Activated CD8-positive, alpha-beta T cell treated with anti-CD3 and anti-CD28 coated beads for 36 hours (primary cell): ENCODE measurements around the gene MTF2. TPM values are rescaled to one million over a fixed set of nuclear protein-coding genes. Genes with fewer than 3 reads are reported as not detected.
A peak's percentile ranks its signal among the peaks of the same experiment; 100 is the strongest.

ENCODE experiments used
- ATAC-seq: fragments of 200-7000 bp; cut with Tn5 transposase; one replicate; pipeline ENCODE4 v1.10.0; 2021; ENCODE audit warnings: mild to moderate bottlenecking, moderate library complexity
- CTCF ChIA-PET: fragments of 350-600 bp; sonication (Branson Sonifier 250); formaldehyde crosslinking; loops from one replicate; lab custom pipeline; 2021; ENCODE audit warnings: antibody characterized with exemption; lab: Charles Lee
- POLR2A ChIA-PET: fragments of 350-600 bp; sonication (Branson Sonifier 250); formaldehyde crosslinking; loops from one replicate; lab custom pipeline; 2021; ENCODE audit warnings: antibody characterized with exemption; lab: Charles Lee
- DNase-seq: peaks from one replicate; pipeline ENCODE4 v3.0.0-alpha.2; 2020
- H3K27ac Mint-ChIP-seq: one replicate; pipeline ENCODE4 v1.8.0; 2021; ENCODE audit warnings: mild to moderate bottlenecking, mixed read lengths
- H3K27me3 Mint-ChIP-seq: one replicate; pipeline ENCODE4 v1.8.0; 2021; ENCODE audit warnings: mixed read lengths
- H3K36me3 Mint-ChIP-seq: one replicate; pipeline ENCODE4 v1.8.0; 2021; ENCODE audit warnings: low read depth, mixed read lengths
- H3K4me1 Mint-ChIP-seq: one replicate; pipeline ENCODE4 v1.8.0; 2021; ENCODE audit warnings: low read depth, mixed read lengths
- H3K4me3 Mint-ChIP-seq: one replicate; pipeline ENCODE4 v1.8.0; 2021; ENCODE audit warnings: mild to moderate bottlenecking, moderate library complexity, mixed read lengths
- H3K9me3 Mint-ChIP-seq: one replicate; pipeline ENCODE4 v1.8.0; 2021; ENCODE audit warnings: mixed read lengths
- intact Hi-C: fragments of 100-400 bp; cut with micrococcal nuclease; formaldehyde crosslinking; loops from one replicate; pipeline ENCODE4 v1.10.0; 2022
- total RNA-seq, 2 experiments: library from RNA; stranded (reverse); gene quantifications; one replicate each; pipeline ENCODE4 v1.2.3, GENCODE V29; 2021
- TF ChIP-seq, protein P1 (sequence below): fragments of 200-600 bp; IDR thresholded peaks from one replicate; pipeline ENCODE4 v1.8.0; 2022; ENCODE audit warnings: antibody characterized with exemption, mild to moderate bottlenecking

The MTF2 gene
- total RNA-seq, 2 experiments from 2014 or later, result 65.0 to 70.9 TPM

DNA sequence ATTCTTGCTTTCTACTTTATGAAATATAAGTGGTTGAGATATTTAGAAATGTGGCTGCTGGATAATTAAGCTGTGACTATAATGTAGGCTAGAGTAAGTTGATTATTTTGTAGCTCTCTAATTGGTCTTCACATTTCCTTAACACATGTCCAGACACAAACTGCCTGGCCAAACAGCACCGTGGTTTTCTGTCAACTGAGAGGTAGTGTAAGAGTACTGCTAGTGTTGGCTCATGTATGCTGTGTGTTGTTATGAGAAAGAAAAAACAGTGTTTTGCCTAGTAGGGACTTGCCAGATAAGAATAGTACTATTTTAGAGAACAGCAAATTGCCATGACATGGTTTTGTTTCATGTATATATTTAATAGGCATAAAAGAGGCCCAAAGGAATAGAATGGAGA lies 64.1 kb downstream of the MTF2 start:
- H3K27ac Mint-ChIP-seq, result no peak overlapping the region
- intact Hi-C loops, result loop anchor here (10.0 kb wide), 1 partner anchor 118 kb away; no protein-coding TSS in a partner anchor
- H3K4me1 Mint-ChIP-seq, result peaks cover 3% of the 10 kb centered on the region
- TF ChIP-seq, protein P1, sequence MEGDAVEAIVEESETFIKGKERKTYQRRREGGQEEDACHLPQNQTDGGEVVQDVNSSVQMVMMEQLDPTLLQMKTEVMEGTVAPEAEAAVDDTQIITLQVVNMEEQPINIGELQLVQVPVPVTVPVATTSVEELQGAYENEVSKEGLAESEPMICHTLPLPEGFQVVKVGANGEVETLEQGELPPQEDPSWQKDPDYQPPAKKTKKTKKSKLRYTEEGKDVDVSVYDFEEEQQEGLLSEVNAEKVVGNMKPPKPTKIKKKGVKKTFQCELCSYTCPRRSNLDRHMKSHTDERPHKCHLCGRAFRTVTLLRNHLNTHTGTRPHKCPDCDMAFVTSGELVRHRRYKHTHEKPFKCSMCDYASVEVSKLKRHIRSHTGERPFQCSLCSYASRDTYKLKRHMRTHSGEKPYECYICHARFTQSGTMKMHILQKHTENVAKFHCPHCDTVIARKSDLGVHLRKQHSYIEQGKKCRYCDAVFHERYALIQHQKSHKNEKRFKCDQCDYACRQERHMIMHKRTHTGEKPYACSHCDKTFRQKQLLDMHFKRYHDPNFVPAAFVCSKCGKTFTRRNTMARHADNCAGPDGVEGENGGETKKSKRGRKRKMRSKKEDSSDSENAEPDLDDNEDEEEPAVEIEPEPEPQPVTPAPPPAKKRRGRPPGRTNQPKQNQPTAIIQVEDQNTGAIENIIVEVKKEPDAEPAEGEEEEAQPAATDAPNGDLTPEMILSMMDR, result no peak
- peaks cover 22% of the 10 kb centered on the region for H3K36me3 Mint-ChIP-seq
- ChIA-PET POLR2A (interaction anchor here (1.1 to 1.6 kb wide), 2 partner anchors 64 to 78 kb away, joined by 3 read pairs; partner anchors contain the start of gene MTF2), CTCF (interaction anchor here (0.7 kb wide), 1 partner anchor 63 kb away, joined by 3 read pairs; no protein-coding TSS in a partner anchor)
- H3K4me3 Mint-ChIP-seq, result no peak overlapping the region
- no peak for DNase-seq
- ATAC-seq, result no peak
- H3K9me3 Mint-ChIP-seq, result no peaks in the 10 kb centered on the region
- no peaks in the 10 kb centered on the region for H3K27me3 Mint-ChIP-seq

DNA sequence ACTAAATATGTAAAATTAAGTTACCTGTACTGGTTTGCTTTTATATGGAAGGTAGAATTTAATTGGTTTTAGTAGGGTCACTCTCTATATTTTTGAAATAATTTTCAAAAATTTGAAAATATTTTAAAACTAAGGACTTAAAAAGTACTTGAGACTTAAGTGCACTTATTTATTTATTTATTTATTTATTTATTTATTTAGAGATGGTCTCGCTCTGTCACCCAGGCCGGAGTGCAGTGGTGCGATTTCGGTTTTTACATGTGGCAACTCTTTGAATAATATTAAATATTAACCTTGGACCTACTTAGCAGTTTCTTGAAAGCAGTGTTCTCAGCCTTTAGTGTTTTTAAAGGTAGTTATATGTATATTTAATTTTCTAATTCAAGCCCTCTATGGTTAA lies 64.7 kb downstream of the MTF2 start:
- intact Hi-C loops, result loop anchor here (10.0 kb wide), 1 partner anchor 119 kb away; no protein-coding TSS in a partner anchor
- ChIA-PET CTCF (no interaction called here), POLR2A (interaction anchor here (1.1 to 1.6 kb wide), 2 partner anchors 65 to 78 kb away, joined by 3 read pairs; partner anchors contain the start of gene MTF2)
- H3K27me3 Mint-ChIP-seq, result no peaks in the 10 kb centered on the region
- TF ChIP-seq, protein P1, result no peak
- no peak overlapping the region for H3K4me3 Mint-ChIP-seq
- no peak for DNase-seq
- no peaks in the 10 kb centered on the region for H3K9me3 Mint-ChIP-seq
- no peak overlapping the region for H3K27ac Mint-ChIP-seq
- H3K36me3 Mint-ChIP-seq, result peaks cover 25% of the 10 kb centered on the region
- peaks cover 3% of the 10 kb centered on the region for H3K4me1 Mint-ChIP-seq
- no peak for ATAC-seq

DNA sequence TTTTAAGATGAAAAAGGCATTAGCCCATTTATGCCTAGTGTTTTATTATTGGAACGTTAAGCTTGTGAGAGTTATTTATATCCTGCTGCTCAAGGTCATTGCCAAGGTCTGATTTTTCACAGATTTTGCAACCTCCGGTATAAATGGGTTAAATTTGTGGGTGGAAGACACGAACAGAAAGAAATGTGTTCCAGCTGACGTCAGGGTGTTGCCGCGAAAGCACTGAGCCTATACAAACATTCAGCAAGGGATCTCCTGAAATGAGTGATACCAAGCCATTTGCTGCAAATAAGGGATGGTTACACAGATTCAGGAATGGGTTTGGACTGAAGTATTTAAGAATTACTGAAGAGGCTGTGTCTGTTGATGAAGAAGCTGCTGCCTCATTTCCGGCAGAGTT lies 68.9 kb downstream of the MTF2 start:
- no peak for ATAC-seq
- POLR2A ChIA-PET, result no interaction called here
- CTCF ChIA-PET, result no interaction called here
- H3K27me3 Mint-ChIP-seq, result no peaks in the 10 kb centered on the region
- TF ChIP-seq, protein P1, result no peak
- H3K4me3 Mint-ChIP-seq, result no peak overlapping the region
- peaks cover 40% of the 10 kb centered on the region for H3K36me3 Mint-ChIP-seq
- no peak for DNase-seq
- H3K4me1 Mint-ChIP-seq, result peaks cover 7% of the 10 kb centered on the region
- H3K9me3 Mint-ChIP-seq, result no peaks in the 10 kb centered on the region
- peak overlapping the region; percentile 63 for H3K27ac Mint-ChIP-seq
- intact Hi-C loops, result loop anchor here (10.0 kb wide), 1 partner anchor 123 kb away; no protein-coding TSS in a partner anchor

- ATAC-seq (no peak), DNase-seq (no peak)
- H3K36me3 Mint-ChIP-seq, result peaks cover 42% of the 10 kb centered on the region
- TF ChIP-seq, protein P1, result no peak
- no peaks in the 10 kb centered on the region for H3K9me3 Mint-ChIP-seq
- ChIA-PET CTCF (no interaction called here), POLR2A (no interaction called here)
- H3K27ac Mint-ChIP-seq, result no peak overlapping the region
- H3K4me3 Mint-ChIP-seq, result no peak overlapping the region
- no peaks in the 10 kb centered on the region for H3K27me3 Mint-ChIP-seq
- intact Hi-C loops, result no loop called here
- peaks cover 14% of the 10 kb centered on the region for H3K4me1 Mint-ChIP-seq
Measured at GRCh38 chr1:93150729-93151128, 71.6 kb downstream of the MTF2 start.

- ChIA-PET POLR2A (no interaction called here), CTCF (no interaction called here)
- intact Hi-C loops, result no loop called here
- Mint-ChIP-seq H3K36me3 (peaks cover 45% of the 10 kb centered on the region), H3K4me1 (peaks cover 16% of the 10 kb centered on the region), H3K27me3 (no peaks in the 10 kb centered on the region), H3K4me3 (no peak overlapping the region), H3K9me3 (no peaks in the 10 kb centered on the region), H3K27ac (no peak overlapping the region)
- no peak for ATAC-seq
- TF ChIP-seq, protein P1, result no peak
- DNase-seq, result no peak
Measured at GRCh38 chr1:93151474-93151873, 72.4 kb downstream of the MTF2 start.
